Embryonic facial prominence (tissue), 1 donor: ENCODE results near the gene CD8B.

ENCODE experiments used
- DNase-seq: peaks from one replicate; pipeline ENCODE4 v3.0.0-alpha.2; 2016; ENCODE audit errors: extremely low spot score

Gene CD8B

DNA sequence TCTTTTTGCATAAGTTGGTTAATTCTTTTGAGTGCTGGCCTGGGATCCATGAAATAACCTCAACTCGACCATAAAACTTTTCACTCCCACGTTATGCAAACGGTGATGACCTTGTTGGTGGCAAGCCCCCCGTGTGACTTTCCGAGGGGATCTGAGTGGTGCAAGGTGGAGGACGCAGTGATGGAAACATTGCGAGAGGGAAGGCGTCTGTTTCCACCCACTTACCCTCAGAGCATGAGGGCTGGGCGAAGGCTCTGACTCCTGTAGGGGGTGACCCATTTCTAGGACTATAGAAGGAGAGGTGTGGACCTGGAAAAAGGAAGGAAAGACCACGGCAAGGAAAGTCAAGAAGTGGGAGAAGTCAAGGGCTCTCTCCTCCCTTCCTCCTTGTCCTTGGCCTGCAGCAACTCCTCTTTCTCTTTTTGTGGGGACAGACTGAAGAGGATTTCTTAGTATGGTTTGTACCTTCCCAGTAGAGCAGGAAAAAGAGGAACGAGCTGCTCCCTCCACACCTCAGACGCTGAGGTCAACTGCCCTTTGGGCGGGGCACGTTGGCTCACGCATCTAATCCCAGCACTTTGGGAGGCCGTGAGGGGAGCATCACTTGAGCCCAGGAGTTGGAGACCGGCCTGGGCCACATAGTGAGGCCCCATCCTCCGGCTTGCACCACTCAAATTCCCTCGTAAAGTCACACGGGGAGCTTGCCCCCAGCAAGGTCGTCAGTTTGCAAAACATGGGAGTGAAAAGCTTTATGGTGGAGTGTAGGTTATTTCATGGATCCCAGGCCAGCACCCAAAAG, 55.4 kb downstream of the CD8B start:
- DNase-seq: no peak

DNA sequence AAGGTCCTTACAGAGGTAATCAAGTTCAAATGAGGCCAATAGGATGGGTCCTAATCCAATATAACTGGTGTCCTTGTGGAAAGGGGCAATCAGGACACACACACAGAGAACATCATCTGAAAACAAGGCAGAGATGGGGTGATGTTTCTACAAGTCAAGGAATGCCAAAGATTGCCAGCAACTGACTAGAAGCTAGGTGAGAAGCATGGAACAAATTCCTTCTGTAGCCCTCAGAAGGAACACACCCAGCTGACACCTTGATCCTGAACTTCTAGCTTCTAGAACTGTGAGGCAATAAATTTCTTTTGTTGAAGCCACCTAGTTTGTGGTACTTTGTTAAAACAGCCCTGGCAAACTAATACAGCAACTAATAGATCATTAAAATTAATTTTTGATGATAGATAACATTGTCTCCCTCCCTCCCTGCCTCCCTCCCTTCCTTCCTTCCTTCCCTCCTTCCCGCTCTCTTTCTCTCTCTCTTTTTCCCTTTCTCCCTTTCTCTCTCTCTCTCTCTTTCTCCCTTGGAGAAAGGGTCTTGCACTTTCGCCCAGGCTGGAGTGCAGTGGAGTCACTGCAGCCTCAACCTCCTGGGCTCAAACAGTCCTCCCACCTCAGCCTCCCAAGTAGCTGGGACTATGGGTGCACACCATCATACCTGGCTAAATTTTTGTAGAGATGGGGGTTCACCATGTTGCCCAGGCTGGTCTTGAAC, 60.7 kb downstream of the CD8B start:
- DNase-seq: no peak

DNA sequence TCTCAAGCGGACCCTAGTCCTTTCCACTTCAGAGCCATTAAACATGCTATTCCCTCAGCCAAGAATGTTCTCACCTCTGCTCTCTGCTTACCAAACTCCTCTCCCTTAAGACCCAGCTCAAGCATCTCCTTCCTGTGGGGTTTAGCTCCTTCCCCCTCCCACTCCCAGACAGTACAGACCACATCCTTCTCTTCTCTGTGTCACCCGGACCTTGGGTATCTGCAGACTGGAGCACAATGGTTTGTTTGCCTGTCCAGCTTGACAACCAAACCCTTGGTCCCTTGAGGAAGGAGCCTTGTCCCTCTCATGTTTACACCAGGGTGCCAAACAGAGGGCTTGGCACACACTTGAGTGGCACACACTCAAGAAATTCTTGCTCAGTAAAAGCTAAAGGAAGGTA, 66.8 kb downstream of the CD8B start:
- no peak for DNase-seq

GRCh38 chr2:86793752-86794151, 67.9 kb downstream of the CD8B start:
- no peak for DNase-seq

- no peak for DNase-seq
These were observed 70.1 kb downstream of the CD8B start for GRCh38 chr2:86791573-86791972.

- DNase-seq: no peak
These were observed 70.8 kb downstream of the CD8B start, which contains the start of gene CD8A for GRCh38 chr2:86790676-86791572. CD8A (minus strand) TSS chr2:86790913; CDS start chr2:86790825, 88 bp downstream.

- DNase-seq: no peak
These were observed 71.5 kb downstream of the CD8B start for GRCh38 chr2:86790134-86790675.

- no peak for DNase-seq
These were observed 72.0 kb downstream of the CD8B start for GRCh38 chr2:86789687-86790133.

DNA sequence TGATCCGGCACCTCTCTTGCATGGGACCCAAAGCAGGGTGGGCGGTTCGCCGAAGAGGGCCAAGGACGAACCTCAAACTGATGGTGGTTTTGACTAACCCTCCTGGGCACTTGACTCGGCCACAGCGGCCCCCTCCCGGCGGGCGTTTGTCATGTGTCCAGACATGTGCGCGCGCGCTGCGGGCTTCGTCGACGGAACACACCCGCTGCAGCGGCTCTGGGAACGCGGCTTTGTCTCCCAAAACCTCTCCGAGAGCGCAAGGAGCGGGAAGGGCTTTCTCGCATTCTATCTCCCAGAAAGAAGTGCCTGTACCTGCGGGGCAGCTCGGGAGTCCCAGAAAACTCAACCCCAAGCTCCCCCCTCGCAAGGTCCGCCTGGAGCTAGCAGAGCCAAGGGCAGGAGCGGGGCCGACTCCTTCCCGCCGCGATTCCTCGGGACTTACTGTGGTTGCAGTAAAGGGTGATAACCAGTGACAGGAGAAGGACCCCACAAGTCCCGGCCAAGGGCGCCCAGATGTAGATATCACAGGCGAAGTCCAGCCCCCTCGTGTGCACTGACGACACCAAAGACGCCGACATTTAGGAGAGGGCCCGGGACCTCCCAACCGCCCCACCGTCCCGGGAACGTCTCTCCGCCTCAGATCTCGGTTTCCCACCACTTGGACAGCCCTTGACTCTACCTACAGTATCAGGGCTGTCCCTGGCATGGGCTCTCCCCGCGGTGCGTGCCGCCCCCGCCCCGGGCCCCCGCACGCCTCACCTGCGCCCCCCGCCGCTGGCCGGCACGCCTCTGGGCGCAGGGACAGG, 72.6 kb downstream of the CD8B start:
- DNase-seq: no peak

GRCh38 chr2:86788165-86788564, 73.5 kb downstream of the CD8B start:
- no peak for DNase-seq

DNA sequence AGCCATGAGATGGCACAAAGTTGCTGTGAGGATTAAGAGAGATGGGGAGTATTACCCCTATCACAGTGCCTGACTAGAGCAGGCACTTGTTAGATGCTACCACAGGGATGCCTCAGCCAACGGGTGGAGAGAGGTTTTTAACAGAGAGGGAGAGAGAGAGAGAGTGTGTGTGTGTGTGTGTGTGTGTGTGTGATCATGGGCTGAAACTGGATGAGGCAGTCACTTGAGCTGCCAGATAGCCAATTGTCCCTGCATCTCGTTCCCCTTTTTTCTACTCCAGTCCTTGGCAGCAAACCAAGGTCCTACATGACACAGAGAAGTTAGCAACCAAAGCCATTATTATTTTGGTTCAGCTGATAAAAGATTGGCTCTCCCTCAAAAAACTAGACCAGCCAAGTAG, 74.0 kb downstream of the CD8B start:
- DNase-seq: no peak

DNA sequence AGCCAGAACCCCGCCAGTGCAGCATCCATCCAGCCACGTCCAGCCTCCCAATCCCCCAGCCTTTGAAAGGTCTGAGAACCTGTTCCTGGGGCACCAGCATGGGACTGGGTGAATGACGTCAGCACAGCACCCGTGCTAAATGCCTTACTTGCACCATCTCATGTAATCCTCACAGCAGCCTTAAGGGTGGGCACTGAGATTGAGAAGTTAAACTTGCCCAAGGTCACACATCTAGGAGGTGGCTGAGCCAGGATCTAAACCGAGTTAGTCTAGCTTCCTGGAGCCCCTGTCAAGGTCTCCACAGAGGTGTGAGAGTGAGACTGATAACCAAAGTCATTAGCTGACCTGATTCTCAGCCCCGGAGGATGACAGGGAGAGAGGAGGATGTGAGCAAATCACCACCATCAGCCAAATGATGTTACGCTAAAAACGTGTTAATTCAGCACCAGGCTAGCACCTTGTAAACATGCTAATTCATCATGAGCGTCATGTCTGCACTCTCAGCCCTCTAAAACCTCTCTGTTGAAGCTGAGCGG, 75.6 kb downstream of the CD8B start:
- no peak for DNase-seq

GRCh38 chr2:86785456-86785855, 76.2 kb downstream of the CD8B start:
- no peak for DNase-seq

DNA sequence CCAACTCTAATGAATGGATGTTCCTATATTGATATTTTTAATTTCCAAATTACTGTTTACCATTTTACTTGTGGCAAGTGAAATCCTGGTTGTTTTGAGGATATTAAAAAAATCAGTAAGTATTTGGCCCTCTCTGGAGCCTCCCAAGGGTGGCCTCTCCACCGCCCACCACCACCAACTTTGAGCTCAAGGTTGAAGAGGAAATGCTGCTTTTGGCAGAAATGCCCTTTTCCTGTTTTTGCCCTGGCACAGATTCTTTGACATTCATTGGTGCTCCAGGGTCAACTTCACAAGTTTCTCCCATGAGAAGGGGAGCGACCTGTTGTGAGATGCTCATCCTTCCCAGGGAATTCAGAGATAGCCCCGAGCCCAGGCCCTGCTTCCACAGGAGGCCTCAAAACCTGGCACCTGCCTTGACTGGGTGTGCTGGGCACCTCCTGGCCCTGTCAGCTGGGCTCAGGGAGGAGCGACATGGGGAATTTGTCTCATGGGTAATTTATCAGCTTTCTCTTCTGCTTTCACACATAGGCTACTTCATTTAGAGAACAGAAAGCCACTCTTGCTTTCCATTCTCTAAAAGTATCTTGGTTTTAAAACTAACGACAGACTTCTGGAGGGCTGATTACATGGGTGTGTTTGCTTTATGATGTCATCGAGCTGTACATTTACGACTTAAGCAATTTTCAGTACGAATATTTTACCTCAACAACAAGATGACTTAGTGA, 77.9 kb downstream of the CD8B start:
- no peak for DNase-seq

DNA sequence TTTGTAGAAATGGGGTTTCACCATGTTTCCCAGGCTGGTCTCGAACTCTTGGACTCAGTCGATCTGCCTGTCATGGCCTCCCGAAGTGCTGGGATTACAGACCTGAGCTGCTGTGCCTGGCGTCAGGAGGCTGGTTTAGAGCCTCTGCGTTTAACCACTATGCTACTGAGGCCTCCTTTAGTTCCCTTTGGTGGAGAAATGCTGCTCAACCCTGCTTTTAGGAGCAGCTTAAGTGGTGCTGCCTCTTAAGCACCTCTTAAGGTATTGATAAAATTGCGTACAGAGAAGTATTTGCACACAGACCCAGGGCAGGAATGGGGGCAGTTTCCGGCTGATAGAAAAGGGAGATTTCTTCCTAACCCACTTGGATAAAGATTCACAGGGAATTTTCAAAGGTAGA, 78.9 kb downstream of the CD8B start:
- DNase-seq: no peak

- no peak for DNase-seq
These were observed 80.3 kb downstream of the CD8B start for GRCh38 chr2:86781363-86781762.

DNA sequence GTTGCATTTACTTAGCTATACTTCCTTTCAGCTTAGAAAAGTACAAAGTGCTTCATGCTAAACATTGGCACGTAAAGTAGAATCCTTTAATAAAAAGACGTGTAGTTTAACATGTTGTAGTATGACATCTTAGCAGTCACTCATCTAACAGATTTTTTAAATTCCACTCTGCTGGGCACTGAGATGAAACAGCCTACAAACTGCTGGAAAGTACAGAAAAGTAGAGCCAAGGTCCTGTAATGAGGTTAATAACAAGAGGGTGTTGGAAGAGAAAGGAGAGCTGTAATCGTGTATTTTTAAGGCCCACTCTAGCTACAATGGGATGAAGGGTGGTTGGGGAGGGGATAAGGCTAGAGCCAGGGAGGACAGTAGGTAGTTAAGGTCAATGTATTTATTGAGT, 81.7 kb downstream of the CD8B start:
- no peak for DNase-seq

- DNase-seq: no peak
These were observed 82.7 kb downstream of the CD8B start for GRCh38 chr2:86778957-86779356.

GRCh38 chr2:86776532-86776931, 85.2 kb downstream of the CD8B start:
- DNase-seq: no peak

DNA sequence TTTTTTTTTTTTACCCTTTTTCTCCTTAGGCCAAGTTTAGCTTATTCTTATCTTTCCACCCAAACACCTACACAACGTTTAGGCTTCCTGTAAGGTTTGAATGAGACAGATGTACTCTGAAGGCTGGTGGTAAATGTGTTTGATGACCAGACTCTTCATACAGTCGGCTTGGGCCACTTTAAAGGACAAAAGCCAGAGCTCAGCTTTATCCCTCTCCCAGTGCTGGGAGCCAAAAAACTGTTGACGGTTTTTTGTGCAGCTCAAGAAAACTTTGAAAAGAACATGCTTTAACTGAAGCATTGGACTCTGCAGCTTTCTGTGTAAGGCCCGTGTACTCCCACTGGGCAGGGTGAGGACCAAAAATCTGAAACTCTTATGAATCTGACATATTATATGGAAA, 86.3 kb downstream of the CD8B start:
- DNase-seq: no peak
